HG02571 (cell line): ENCODE data around the gene ANKRD31.
"Not testable (repeated sequence)": the region's sequence is repeated elsewhere in the genome, so short reads cannot be mapped to it uniquely, and the experiment has no call there.

ENCODE experiments used
- ATAC-seq: cut with Tn5 transposase; IDR thresholded peaks from one replicate; pipeline ENCODE4 v1.9.1; 2021; ENCODE audit warnings: mild to moderate bottlenecking, moderate library complexity; ENCODE audit not compliant: unreplicated experiment

ANKRD31 gene

DNA sequence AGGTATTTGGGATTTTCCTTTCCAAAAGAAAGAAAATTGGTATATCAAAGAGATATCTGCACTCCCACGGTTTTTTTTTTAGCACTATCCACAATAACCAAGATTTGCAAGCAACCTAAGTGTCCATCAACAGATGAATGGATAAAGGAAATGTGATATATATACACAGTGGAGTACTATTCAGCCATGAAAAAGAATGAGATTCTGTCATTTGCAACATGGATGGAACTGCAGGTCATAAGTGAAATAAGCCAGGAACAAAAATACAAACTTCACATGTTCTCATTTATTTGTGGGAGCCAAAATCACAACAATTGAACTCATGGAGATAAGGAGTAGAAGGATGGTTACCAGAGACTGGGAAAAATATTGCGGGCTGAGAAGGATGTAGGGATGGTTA, 9.8 kb downstream of the ANKRD31 start:
- no peak for ATAC-seq

DNA sequence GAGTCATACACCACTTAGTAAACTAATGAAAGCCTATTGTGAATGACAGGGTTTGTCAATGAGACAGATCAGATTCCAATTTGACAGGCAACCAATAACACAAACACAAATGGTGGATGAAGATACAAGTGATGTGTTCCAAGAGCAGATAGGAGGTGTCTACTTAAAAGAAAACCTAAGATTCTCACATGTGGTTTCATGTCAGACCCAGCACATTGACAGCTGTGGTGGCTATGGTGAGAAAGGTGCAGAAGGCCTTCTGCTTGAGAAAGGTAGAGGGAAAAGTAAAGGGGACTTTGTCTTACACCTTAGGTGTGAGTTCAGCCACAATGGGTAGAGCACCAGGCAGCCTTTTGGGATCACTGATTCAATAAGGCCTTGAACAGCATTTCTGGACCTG, 11.2 kb downstream of the ANKRD31 start:
- ATAC-seq = no peak

DNA sequence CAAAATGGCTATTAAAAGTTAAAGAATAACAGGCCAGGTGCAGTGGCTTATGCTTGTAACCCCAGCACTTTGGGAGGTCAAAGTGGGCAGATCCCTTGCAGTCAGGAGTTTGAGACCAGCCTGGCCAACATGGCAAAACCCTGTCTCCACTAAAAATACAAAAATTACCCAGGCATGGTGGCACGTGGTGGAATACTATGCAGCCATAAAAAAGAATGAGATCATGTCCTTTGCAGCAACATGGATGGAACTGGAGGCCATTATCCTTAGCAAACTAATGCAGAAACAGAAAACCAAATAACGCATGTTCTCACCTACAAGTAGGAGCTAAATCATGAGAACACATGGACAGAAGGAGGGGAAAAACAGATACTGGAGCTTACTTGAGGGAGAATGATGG, 15.9 kb downstream of the ANKRD31 start:
- not testable (repeated sequence) for ATAC-seq

DNA sequence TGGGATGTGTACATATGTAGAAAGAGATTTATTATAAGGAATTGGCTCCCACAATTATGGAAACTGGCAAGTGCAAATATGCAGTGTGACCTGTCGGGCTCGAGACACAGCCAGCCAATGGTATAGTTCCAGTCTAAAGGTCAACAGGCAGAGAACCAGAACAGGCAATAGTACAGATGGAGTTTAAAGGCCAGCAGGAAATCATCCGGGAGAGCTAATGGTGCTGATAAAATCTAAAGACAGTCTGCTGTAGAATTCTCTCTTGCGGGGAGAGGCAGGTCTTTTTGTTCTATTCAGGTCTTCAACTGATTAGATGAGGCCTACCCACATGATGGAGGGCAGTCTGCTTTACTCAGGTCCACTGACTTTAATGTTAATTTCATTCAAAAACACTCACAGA, 21.8 kb downstream of the ANKRD31 start:
- no peak for ATAC-seq

DNA sequence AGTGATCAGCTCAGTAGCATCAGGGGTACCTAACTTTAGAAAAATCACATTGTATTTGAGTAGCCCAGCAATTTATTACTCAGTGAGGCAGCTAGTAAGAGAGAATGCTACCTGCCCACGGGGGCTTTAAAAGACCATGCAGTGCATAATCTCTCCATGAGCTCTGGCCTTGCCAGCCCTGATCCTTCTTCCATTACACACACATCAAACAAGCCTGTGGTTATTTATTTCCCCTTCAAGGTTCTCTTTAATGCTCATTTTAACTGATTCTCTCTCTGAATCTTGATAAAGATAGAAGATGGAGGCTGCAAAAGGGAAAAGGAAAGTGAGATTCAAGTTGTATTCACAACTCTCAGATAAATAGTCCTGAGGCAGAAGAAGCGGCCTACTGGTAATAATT, 22.3 kb downstream of the ANKRD31 start:
- no peak for ATAC-seq

DNA sequence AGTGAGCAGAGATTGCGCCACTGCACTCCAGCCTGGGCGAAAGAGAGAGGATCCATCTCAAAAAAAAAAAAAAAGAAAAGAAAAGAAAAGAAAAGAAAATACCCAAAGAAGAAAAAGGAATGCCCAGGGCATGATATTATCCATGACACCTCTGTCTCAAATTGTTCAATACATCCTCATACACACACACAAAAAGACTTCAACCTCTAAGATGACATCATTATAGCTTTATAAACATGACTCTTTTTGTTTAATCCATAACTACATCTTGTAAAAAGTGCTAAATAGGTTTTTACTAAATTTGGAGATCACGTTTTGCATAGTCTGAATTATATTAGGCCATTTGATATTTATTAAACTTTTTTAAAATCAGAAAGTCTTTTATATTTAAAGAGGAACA, 33.1 kb downstream of the ANKRD31 start:
- ATAC-seq = no peak

DNA sequence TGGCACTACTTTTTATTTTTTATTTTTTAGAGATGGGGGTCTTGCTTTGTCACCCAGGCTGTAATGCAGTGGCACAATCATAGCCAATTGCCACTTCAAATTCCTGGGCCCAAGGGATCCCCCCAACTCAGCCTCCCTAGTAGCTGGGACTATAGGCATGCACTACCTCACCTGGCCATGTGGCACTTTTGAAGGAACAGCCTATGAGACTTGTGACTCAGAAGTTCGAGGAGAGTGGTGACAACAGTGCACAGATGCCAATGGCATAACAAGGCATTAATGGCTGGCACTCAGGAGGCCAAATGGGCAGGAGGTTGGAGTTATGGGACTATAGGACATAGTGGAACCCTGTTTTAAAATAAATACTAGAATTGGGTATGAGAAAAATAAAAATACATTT, 33.7 kb downstream of the ANKRD31 start:
- no peak for ATAC-seq

DNA sequence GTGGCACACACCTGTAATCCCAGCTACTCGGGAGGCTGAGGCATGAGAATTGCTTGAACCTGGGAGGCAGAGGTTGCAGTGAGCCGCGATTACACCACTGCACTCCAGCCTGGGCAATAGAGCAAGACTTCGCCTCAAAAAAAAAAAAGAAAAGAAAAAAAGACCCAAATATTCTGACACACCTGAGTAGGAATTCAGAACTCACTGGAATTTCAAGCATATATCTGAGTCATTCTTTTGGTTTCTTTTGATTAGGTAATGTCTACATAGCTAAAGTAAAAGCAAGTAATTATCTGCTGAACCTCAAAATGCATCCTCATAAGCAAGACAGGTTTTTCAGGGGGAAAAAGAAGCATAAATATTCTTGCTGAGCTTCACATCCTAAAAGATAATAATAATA, 35.9 kb downstream of the ANKRD31 start:
- no peak for ATAC-seq

DNA sequence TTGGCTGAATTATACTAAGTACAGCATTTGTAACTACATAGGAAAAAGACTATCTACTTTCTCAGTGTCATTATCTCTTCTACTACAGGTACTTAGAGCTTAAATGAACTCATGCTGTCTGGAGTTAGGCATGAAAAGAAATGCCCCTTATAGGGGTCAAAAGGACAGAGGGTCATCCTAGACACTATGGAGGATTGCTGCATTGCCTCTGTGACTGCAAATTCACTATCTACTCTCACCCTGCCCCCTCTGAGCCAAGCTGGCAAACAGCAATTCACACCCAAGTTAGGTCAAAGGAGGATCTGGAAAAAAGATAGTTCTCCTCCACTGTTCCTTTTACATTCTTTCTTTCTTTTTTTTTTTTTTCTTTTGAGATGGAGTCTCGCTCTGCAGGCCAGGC, 36.7 kb downstream of the ANKRD31 start:
- ATAC-seq = no peak

DNA sequence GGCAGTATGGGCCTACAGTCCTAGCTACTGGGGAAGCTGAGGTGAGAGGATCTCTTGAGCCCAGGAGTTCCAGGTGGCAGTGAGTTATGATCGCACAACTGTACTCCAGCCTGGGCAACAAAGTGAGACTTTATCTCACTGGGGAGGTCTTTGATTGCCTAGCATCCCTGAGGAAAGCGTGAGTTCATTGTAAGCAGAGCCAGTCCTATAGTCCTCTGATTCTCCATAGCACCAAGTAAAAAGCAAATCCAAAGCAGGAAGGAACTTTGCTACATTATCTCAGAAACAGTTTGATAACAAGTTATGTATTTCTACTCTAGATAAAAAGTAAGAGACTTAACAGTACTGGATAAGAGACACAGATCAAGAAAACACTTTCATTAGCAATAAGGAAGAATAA, 37.6 kb downstream of the ANKRD31 start:
- no peak for ATAC-seq

DNA sequence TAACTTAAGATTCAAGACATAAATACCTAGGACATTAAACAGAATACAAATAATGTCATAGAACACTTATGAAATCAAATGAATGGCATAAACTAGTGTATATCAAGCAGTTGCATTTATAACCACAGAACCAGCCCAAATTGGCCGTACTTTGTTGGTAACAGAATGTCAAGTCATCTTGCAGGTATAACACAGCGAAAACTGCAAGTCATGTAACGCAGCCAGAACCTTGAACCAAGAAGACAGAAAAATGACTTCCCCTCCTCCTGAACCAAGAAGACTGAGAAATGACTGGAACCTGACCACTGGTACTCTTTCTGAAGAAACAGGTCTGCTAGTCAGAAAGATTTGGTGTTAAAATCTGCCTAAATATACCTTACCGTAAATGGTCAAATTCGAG, 38.9 kb downstream of the ANKRD31 start:
- no peak for ATAC-seq

DNA sequence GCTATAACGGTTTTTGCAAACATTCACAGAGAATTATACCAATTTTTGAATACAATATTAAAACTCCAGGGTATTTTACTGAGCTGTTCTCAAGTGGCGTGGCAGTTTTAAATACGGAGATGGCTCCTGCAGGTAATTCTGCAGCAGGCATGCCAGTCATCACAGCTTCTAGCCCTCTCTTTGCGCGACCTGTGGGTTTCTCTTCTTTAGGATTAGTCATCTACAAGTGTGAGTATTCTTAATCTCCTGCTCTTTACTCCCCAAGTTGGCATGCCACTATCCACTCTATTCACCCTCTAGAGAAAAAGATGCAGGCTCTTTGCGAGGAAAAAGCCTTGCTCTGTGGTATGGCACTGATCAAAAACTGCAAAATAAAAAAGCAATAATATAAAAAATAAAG, 43.9 kb downstream of the ANKRD31 start:
- ATAC-seq = no peak

DNA sequence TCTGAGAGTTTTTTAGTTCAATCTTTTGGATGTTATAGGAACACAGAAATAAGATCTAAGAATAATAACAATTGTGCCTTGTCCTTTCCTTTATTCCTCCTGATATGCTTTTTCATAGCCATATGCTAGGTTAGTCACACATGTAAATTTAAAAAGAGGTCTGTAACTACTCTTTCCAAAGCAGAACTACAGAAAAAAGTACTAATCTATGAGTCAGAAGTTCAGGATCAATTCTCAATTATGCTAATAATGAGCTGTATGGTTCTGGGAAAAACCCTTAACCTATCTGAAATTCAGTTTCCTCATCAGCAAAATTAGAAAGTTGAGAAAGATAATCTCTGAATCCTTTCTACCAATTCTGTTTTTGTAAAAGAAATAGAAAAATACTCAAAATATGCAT, 44.4 kb downstream of the ANKRD31 start:
- ATAC-seq = no peak

DNA sequence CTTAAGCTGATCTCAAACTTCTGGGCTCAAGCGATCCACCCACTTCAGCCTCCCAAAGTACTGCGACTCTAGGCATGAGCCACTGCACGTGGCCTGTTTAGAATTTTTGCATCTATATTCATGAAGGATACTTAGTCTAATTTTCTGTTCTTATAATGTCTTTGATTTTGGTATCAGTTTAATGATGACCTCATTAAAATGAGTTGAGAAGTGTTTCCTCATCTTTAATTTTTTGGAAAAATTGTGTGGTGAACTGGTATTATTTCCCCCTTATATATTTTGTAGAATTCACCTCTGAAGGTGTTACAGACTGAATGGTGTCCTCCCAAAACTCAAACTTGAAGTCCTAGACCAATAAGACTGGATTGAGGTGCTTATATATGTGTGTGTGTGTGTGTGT, 46.5 kb downstream of the ANKRD31 start:
- ATAC-seq = no peak

DNA sequence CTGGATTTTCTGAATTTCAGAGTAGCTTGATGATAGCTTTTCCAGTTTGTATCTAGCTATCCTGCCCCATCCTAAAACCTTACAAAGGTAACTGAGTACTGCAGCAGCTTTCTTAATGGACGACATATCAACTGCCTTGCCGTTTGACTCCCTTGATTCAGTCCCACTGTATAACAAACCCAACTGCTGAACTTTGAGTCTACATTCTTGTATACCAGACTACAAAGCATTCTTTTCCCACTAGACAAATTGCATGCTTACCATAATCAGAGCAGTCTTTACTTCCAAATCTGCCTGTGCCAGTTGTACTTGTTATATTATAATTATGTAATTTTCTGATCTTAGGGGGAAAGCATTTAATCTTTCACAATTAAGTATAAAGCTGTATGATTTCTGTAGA, 47.3 kb downstream of the ANKRD31 start:
- ATAC-seq = no peak

DNA sequence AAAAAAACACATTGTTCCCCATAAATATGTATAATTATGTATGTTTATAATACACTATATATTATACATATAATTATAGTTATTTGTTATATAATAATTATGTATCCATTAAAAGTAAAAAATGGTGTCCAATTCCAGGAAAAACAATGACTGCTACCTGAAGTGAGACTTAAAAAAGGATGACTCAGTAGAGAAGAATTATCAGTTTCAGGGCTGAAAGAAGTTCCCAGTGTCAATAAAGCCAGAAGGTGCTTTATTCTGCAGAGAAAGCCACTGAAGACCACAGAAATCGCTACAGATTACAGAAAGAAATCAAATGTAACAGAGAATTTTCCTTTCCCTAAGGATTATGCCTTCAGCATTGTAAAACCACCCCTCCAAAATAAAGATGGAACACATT, 50.9 kb downstream of the ANKRD31 start:
- ATAC-seq = no peak

DNA sequence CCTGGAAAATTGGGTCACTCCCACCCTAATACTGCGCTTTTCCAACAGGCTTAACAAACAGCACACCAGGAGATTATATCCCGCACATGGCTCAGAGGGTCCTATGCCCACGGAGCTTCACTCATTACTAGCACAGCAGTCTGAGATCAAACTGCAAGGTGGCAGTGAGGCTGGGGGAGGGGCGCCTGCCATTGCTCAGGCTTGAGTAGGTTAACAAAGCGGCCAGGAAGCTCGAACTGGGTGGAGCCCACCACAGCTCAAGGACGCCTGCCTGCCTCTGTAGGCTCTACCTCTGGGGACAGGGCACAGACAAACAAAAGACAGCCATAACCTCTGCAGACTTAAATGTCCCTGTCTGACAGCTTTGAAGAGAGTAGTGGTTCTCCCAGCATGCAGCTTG, 60.7 kb downstream of the ANKRD31 start:
- not testable (repeated sequence) for ATAC-seq

DNA sequence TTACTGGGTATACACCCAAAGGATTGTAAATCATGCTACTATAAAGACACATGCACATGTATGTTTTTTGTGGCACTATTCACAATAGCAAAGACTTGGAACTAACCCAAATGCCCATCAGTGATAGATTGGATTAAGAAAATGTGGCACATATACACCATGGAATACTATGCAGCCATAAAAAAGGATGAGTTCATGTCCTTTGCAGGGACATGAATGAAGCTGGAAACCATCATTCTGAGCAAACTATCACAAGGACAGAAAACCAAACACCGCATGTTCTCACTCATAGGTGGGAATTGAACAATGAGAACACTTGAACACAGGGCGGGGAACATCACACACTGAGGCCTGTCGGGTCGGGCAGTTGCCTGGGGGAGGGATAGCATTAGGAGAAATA, 61.8 kb downstream of the ANKRD31 start:
- ATAC-seq = not testable (repeated sequence)

DNA sequence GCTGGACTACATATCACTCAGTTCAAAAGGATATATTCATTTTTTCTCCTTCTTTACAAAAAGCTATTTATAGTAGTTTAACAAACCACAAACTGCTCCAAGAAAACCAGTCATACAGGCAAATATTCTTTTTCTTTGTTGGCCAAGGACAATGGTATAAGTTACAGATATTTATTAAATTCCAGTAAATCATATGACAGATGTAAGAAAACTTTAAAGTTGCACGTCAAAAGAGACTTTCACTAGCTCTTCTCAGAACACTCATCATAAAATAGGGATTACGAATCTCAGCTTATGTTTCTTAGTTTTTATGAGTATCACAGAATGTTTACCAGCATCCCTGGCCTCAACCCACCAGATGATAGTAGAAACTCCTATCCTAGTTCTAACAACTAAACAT, 67.2 kb downstream of the ANKRD31 start:
- ATAC-seq = no peak

DNA sequence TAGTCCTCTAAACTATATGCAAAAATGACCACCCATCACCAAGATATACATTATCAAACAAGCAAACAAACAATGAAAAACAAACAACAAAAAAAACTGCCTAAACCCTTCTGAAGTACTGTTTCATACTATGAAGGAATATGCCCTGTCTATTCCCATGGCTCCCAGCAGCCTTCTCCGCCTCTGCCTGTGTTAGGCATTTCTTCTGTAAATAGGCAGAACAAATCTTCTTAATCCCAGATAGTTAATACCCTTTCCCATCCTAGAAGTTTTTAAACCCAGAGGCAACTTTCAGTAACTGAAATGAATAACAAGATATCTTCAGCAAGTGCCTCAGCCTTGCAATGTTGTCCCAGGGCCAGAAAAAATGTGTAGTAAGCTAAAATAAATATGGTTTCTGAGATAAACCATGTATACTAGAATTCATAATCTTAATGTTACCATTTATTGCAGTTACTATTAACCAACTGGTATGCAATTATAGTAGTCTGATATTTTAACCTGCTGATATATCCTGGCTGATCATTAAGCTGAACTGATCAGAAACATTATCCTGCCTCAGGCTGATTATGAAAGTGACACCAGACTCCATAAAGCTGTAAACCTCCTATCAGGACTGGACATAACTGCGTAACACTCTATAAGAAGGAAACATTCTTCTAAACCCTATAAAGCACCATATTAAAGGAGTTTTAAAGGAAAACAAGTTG, 68.5 kb downstream of the ANKRD31 start:
- no peak for ATAC-seq

DNA sequence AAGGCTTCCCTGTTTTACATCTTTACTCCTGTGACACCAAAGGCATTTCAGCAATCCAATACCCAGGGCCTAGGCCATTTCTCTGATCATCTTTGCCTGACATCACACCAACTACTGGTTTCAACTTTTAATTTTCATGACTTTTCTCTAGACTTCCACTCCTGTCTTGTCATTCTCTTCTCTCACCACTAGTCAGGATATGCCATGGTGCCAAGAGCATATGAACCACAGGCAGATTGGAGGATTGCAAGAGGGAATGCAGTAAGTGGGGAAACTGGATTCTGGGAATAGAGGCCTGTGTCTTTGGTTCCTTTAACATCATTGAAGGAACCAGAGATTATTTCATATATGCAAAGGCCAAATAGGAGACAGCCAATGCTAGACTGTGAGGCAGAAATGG, 69.3 kb downstream of the ANKRD31 start:
- no peak for ATAC-seq

DNA sequence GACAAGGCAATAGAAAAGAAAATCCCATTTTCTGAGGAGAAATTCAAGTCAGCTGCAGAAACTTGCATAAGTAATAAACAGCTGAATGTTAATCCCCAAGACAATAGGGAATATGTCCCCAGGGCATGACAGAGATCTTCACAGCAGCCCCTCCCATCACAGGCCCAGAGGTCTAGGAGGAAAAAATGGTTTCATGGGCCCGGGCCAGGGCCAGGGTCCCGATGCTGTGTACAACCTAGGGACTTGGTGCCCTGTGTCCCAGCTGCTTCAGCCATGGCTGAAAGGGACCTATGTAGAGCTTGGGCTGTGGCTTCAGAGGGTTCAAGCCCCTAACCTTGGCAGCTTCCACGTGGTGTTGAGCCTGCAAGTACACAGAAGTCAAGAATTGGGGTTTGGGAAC, 75.2 kb downstream of the ANKRD31 start:
- ATAC-seq = not testable (repeated sequence)

DNA sequence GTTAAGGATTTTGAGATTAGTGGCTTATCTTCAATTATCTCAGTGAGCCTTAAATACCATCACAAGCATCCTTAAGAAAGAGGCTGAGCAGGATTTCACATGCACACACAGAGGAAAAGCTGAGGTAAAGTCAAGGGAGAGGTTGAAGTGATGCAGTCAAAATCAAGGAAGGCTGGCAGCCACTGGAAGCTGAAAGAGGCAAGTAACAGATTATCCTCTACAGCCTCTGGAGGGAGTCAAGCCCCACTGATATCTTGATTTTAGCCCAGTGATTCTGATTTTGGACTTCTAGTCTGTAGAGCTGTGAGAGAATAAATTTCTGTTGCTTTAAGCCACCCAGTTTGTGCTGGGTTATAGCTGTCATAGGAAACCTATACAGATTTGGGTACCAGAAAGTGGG, 80.1 kb downstream of the ANKRD31 start:
- ATAC-seq = no peak
